Naive thymus-derived CD8-positive, alpha-beta T cell (primary cell): ENCODE measurements around the gene CDAN1. TPM values are rescaled to one million over a fixed set of nuclear protein-coding genes. Genes with fewer than 3 reads are reported as not detected.
"Not testable (repeated sequence)": the region's sequence is repeated elsewhere in the genome, so short reads cannot be mapped to it uniquely, and the experiment has no call there.

Source experiments
- ATAC-seq, 2 donors: fragments of 150-1000 bp; cut with Tn5 transposase in 1 of 2; sonication (Bioruptor Pico), chemical (Tn5 transposase) in 1 of 2; 1 replicate in 1 of 2; 2 replicates in 1 of 2; pipeline ENCODE4 v1.10.0; 2021; ENCODE audit warnings: mild to moderate bottlenecking in 2 of 2, moderate library complexity in 2 of 2
- POLR2A ChIA-PET: fragments of 350-600 bp; sonication (Branson Sonifier 250); formaldehyde crosslinking; loops from one replicate; lab custom pipeline; 2021; ENCODE audit warnings: antibody characterized with exemption; lab: Charles Lee
- DNase-seq, 10 donors: peaks; one replicate each; pipeline versions ENCODE4 v3.0.0 to v3.0.0-alpha.2; 2020 to 2022
- H3K27ac Mint-ChIP-seq, 10 donors: one replicate each; pipeline ENCODE4 v1.8.0; 2020 to 2022; ENCODE audit warnings: mild to moderate bottlenecking in 10 of 10, mixed read lengths in 10 of 10, moderate library complexity in 4 of 10, inconsistent platforms in 1 of 10
- H3K27me3 Mint-ChIP-seq, 5 donors: one replicate each; pipeline ENCODE4 v1.8.0; 2021 to 2022; ENCODE audit warnings: mixed read lengths in 5 of 5
- H3K36me3 Mint-ChIP-seq, 3 donors: one replicate each; pipeline ENCODE4 v1.8.0; 2020 to 2022; ENCODE audit warnings: mixed read lengths in 3 of 3, mild to moderate bottlenecking in 2 of 3, inconsistent platforms in 1 of 3
- H3K4me1 Mint-ChIP-seq, 4 donors: one replicate each; pipeline ENCODE4 v1.8.0; 2021 to 2022; ENCODE audit warnings: mixed read lengths in 4 of 4
- H3K4me3 Mint-ChIP-seq, 10 donors: one replicate each; pipeline ENCODE4 v1.8.0; 2020 to 2022; ENCODE audit warnings: mild to moderate bottlenecking in 10 of 10, mixed read lengths in 10 of 10, moderate library complexity in 6 of 10, inconsistent platforms in 1 of 10
- H3K9me3 Mint-ChIP-seq, 9 donors: one replicate each; pipeline ENCODE4 v1.8.0; 2020 to 2022; ENCODE audit warnings: mixed read lengths in 9 of 9, mild to moderate bottlenecking in 3 of 9, inconsistent platforms in 1 of 9, moderate library complexity in 1 of 9
- polyA plus RNA-seq, 3 donors: library from polyadenylated mRNA; unstranded; fragments of 300-500 nt; fragmentation: Illumina TruSeq; gene quantifications; one replicate each; pipeline ENCODE4 v1.2.3, GENCODE V29; 2021
- total RNA-seq, 8 experiments: library from RNA in 2 of 8; stranded (reverse) in 2 of 8; gene quantifications; one replicate each; pipeline ENCODE4 v1.2.3 and lab custom pipeline; 2021 to 2026

CDAN1 gene
- total RNA-seq (10 to 100 TPM; 26.8 to 37.3 TPM), polyA plus RNA-seq (10 to 100 TPM in 1 of 3 donors, 1 to 10 TPM in 2; 4.1 to 10.4 (median 5.5) TPM), total RNA-seq (lab: John Stamatoyannopoulos, UW) (35.0 to 65.8 (median 41.2) reads per million in 6 experiments)

- Mint-ChIP-seq H3K9me3 (no peaks in the 10 kb centered on the region), H3K27ac (peak within 1 kb of the TSS; percentile 63 to 94 (median 89)), H3K36me3 (peaks cover 0 to 23% (median 2%) of the 10 kb centered on the region in 3 donors), H3K27me3 (no peaks in the 10 kb centered on the region), H3K4me1 (peaks cover 10 to 25% (median 19%) of the 10 kb centered on the region in 4 donors), H3K4me3 (peak within 1 kb of the TSS; percentile 74 to 89 (median 83))
- POLR2A ChIA-PET: interaction anchor here (0.5 to 1.9 kb wide), 6 partner anchors 11 to 1335 kb away, joined by 3 to 7 read pairs (median 3); no protein-coding TSS in a partner anchor
- DNase-seq (peak; percentile 81 to 96 (median 90)), ATAC-seq (peak; percentile 88 to 93)
These were observed at the start of gene CDAN1 for GRCh38 chr15:42736793-42737528. Gene CDAN1 (minus strand): TSS chr15:42737128. CDS start chr15:42737102, 26 bp downstream.

GRCh38 chr15:42785569-42785968 lies 48.6 kb upstream of the CDAN1 start:
- peaks cover 5 to 51% (median 20%) of the 10 kb centered on the region in 3 donors for H3K36me3 Mint-ChIP-seq
- POLR2A ChIA-PET: no interaction called here
- no peaks in the 10 kb centered on the region for H3K27me3 Mint-ChIP-seq
- ATAC-seq: no peak
- no peak for DNase-seq
- no peak overlapping the region for H3K27ac Mint-ChIP-seq
- no peak overlapping the region for H3K4me3 Mint-ChIP-seq
- no peaks in the 10 kb centered on the region for H3K9me3 Mint-ChIP-seq
- peaks cover 0 to 2% (median under 1%) of the 10 kb centered on the region in 4 donors for H3K4me1 Mint-ChIP-seq

GRCh38 chr15:42784705-42785104 lies 47.8 kb upstream of the CDAN1 start:
- Mint-ChIP-seq H3K36me3 (peaks cover 5 to 45% (median 18%) of the 10 kb centered on the region in 3 donors), H3K4me1 (peaks cover 0 to 2% (median under 1%) of the 10 kb centered on the region in 4 donors), H3K27ac (peak overlapping the region in 1 of 10 donors; percentile 14), H3K9me3 (no peaks in the 10 kb centered on the region), H3K4me3 (no peak overlapping the region), H3K27me3 (no peaks in the 10 kb centered on the region)
- ATAC-seq (no peak), DNase-seq (no peak)
- POLR2A ChIA-PET: interaction anchor here (0.7 kb wide), 1 partner anchor 42 kb away, joined by 4 read pairs; no protein-coding TSS in a partner anchor

DNA sequence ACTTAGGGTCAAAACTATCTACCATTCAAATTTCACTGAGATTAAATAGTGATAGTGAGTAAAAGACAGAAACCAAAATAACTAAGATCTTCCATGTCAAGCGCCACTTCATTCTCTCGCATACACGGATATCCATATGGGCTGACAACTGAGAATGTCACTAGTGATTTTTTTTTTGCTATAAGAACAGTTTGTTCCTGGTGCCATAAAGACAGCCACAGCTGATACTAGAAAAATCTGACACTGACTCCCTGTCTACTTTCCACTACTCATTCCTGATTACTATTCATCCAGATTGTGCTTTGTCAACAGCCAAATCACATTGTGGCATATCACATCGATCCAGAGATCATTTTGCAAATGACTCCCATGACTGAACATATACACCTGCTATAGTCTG lies 45.8 kb upstream of the CDAN1 start:
- ATAC-seq: no peak
- no peak for DNase-seq
- H3K27ac Mint-ChIP-seq: no peak overlapping the region
- H3K36me3 Mint-ChIP-seq: peaks cover 0 to 36% (median 18%) of the 10 kb centered on the region in 3 donors
- POLR2A ChIA-PET: no interaction called here
- H3K4me1 Mint-ChIP-seq: peaks cover 0 to 2% (median under 1%) of the 10 kb centered on the region in 4 donors
- H3K4me3 Mint-ChIP-seq: no peak overlapping the region
- H3K27me3 Mint-ChIP-seq: no peaks in the 10 kb centered on the region
- H3K9me3 Mint-ChIP-seq: no peaks in the 10 kb centered on the region

- H3K27me3 Mint-ChIP-seq: no peaks in the 10 kb centered on the region
- no peak for DNase-seq
- no peak overlapping the region for H3K4me3 Mint-ChIP-seq
- H3K36me3 Mint-ChIP-seq: peaks cover 5 to 59% (median 41%) of the 10 kb centered on the region in 3 donors
- no peak for ATAC-seq
- H3K9me3 Mint-ChIP-seq: peaks cover 0 to 2% (median 0%) of the 10 kb centered on the region in 9 donors
- H3K27ac Mint-ChIP-seq: no peak overlapping the region
- POLR2A ChIA-PET: no interaction called here
- peaks cover 0 to 8% (median 0%) of the 10 kb centered on the region in 4 donors for H3K4me1 Mint-ChIP-seq
These were observed 38.5 kb upstream of the CDAN1 start for GRCh38 chr15:42775416-42775815.

DNA sequence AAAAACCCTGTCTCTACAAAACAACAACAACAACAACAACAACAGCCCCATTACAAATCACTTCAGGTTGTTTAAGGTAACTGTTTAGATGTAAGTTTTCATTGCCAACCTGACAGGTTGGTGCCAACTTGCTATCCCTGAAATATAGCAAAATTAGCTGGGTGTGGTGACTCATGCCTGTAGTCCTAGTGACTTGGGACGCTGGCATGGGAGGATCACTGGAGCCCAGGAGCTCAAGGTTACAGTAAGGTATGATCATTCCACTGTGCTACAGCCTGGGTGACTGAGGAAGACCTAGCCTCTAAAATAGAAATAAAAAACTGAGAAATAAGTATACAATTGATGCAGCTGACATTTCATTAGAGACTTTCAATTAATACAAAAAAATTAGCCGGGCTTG lies 36.0 kb upstream of the CDAN1 start:
- Mint-ChIP-seq H3K4me1 (peaks cover 0 to 8% (median 3%) of the 10 kb centered on the region in 4 donors), H3K27ac (peak overlapping the region in 1 of 10 donors; percentile 20), H3K9me3 (peaks cover 0 to 23% (median 4%) of the 10 kb centered on the region in 9 donors), H3K4me3 (no peak overlapping the region), H3K27me3 (no peaks in the 10 kb centered on the region), H3K36me3 (peaks cover 8 to 78% (median 64%) of the 10 kb centered on the region in 3 donors)
- DNase-seq (no peak), ATAC-seq (no peak)
- POLR2A ChIA-PET: no interaction called here

DNA sequence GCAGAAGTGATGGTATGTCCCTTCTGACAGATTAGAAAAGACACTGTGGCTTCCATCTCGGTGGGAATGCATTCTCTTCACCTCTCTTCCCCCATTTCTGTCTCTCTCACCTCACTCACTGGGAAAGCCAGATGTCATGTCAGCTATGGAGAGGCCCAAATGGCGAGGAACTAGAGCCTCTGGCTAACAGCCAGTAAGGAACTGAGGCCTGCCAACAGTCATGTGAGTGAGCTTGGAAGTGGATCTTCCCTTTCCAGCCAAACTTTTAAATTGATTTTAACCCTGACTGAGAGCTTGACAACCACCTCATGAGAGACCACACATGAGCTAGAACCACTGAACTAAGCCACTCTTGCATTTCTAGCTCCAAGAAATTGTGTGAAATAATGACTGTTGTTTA lies 35.2 kb upstream of the CDAN1 start:
- H3K4me3 Mint-ChIP-seq: no peak overlapping the region
- peaks cover 0 to 31% (median 6%) of the 10 kb centered on the region in 9 donors for H3K9me3 Mint-ChIP-seq
- H3K4me1 Mint-ChIP-seq: peaks cover 0 to 8% (median 5%) of the 10 kb centered on the region in 4 donors
- ATAC-seq: no peak
- H3K27ac Mint-ChIP-seq: no peak overlapping the region
- DNase-seq: no peak
- peaks cover 8 to 80% (median 72%) of the 10 kb centered on the region in 3 donors for H3K36me3 Mint-ChIP-seq
- POLR2A ChIA-PET: no interaction called here
- no peaks in the 10 kb centered on the region for H3K27me3 Mint-ChIP-seq

GRCh38 chr15:42766109-42766508 lies 29.2 kb upstream of the CDAN1 start:
- POLR2A ChIA-PET: interaction anchor here (0.7 kb wide), 2 partner anchors 161 to 493 kb away, joined by 4 to 7 read pairs; partner anchors contain the start of genes GANC and TMEM87A
- H3K27me3 Mint-ChIP-seq: not testable (repeated sequence)
- H3K9me3 Mint-ChIP-seq: peaks cover 14 to 70% (median 42%) of the 10 kb centered on the region in 9 donors

GRCh38 chr15:42764154-42764731 lies 27.3 kb upstream of the CDAN1 start:
- H3K27ac Mint-ChIP-seq, POLR2A ChIA-PET, H3K4me3 Mint-ChIP-seq, H3K27me3 Mint-ChIP-seq, ATAC-seq, DNase-seq: not testable (repeated sequence)
- H3K4me1 Mint-ChIP-seq: peaks cover 3 to 16% (median 8%) of the 10 kb centered on the region in 4 donors
- H3K9me3 Mint-ChIP-seq: peaks cover 19 to 79% (median 50%) of the 10 kb centered on the region in 9 donors
- H3K36me3 Mint-ChIP-seq: peaks cover 43 to 81% (median 73%) of the 10 kb centered on the region in 3 donors

More at GRCh38 chr15:42766109-42766508, 29.2 kb upstream of the CDAN1 start:
- not testable (repeated sequence) for DNase-seq, H3K4me3 Mint-ChIP-seq, ATAC-seq, H3K27ac Mint-ChIP-seq
- H3K36me3 Mint-ChIP-seq: peaks cover 41 to 83% (median 77%) of the 10 kb centered on the region in 3 donors
- H3K4me1 Mint-ChIP-seq: peaks cover 0 to 16% (median 6%) of the 10 kb centered on the region in 4 donors

GRCh38 chr15:42761813-42762212 lies 24.9 kb upstream of the CDAN1 start:
- H3K27ac Mint-ChIP-seq, ATAC-seq, DNase-seq, POLR2A ChIA-PET, H3K27me3 Mint-ChIP-seq, H3K4me3 Mint-ChIP-seq: not testable (repeated sequence)
- Mint-ChIP-seq H3K4me1 (peaks cover 3 to 15% (median 6%) of the 10 kb centered on the region in 4 donors), H3K36me3 (peaks cover 40 to 59% (median 50%) of the 10 kb centered on the region in 3 donors), H3K9me3 (peaks cover 17 to 61% (median 42%) of the 10 kb centered on the region in 9 donors)

DNA sequence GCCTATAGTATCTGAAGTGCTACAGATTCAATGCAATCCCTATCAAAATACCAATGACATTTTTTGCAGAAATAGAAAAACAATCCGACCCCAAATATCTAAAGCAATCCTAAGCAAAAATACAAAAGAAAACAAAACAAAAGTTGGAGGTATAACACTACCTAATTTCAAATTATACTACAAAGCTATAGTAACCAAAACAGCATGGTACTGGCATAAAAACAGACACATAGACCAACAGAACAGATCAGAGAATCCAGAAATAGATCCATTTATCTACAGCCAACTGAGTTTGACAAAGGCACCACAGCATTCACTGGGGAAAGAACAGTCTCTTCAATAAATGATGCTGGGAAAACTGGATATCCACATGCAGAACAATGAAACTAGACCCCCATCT lies 23.8 kb upstream of the CDAN1 start:
- DNase-seq (no peak), ATAC-seq (no peak)
- Mint-ChIP-seq H3K4me3 (no peak overlapping the region), H3K4me1 (peaks cover 3 to 11% (median 6%) of the 10 kb centered on the region in 4 donors), H3K27me3 (no peaks in the 10 kb centered on the region), H3K27ac (no peak overlapping the region), H3K9me3 (peaks cover 15 to 53% (median 34%) of the 10 kb centered on the region in 9 donors), H3K36me3 (peaks cover 31 to 50% (median 42%) of the 10 kb centered on the region in 3 donors)
- POLR2A ChIA-PET: interaction anchor here (0.7 kb wide), 1 partner anchor 50 kb away, joined by 4 read pairs; no protein-coding TSS in a partner anchor

DNA sequence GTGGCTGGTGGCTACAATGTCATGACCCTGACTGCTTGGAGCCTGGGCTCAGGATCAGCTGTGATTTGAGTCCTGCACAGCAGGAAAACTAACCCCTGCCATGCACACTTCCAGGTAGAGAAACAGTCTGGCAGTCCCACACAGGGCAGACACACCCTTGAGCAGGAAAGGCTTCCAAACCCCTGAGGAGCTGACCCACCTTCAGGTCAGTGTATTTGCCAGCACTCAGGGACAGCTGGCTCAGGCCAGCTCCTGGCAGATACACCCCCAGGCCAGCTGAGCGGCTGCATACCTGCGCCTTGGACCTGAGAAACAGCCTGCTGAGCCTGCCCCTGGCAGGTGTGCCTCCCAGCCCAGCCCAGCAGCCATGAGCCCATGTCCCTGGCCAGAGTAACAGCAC lies 22.2 kb upstream of the CDAN1 start:
- H3K36me3 Mint-ChIP-seq: peaks cover 23 to 35% (median 28%) of the 10 kb centered on the region in 3 donors
- peaks cover 3 to 6% (median 5%) of the 10 kb centered on the region in 4 donors for H3K4me1 Mint-ChIP-seq
- POLR2A ChIA-PET: no interaction called here
- no peak for ATAC-seq
- no peak for DNase-seq
- H3K9me3 Mint-ChIP-seq: peaks cover 11 to 38% (median 27%) of the 10 kb centered on the region in 9 donors
- H3K27me3 Mint-ChIP-seq: no peaks in the 10 kb centered on the region
- H3K4me3 Mint-ChIP-seq: no peak overlapping the region
- H3K27ac Mint-ChIP-seq: no peak overlapping the region
